GM21723 (cell line): ENCODE data around the gene ATP5PB.
A peak's percentile ranks its signal among the peaks of the same experiment; 100 is the strongest.

Source experiments
- ATAC-seq: cut with Tn5 transposase; IDR thresholded peaks from one replicate; pipeline ENCODE4 v1.9.1; 2021; ENCODE audit warnings: mild to moderate bottlenecking, moderate library complexity; ENCODE audit not compliant: unreplicated experiment

ATP5PB gene

GRCh38 chr1:111448918-111449702 is at the start of gene ATP5PB, which contains the start of gene WDR77:
ATP5PB (plus strand) TSS chr1:111449464; CDS start chr1:111449542, 78 bp downstream.
WDR77 (minus strand) TSS chr1:111449256; CDS start chr1:111449169, 87 bp downstream.
- peak; percentile 94 for ATAC-seq

- ATAC-seq, result no peak
Observed at GRCh38 chr1:111399792-111400610, 49.3 kb upstream of the ATP5PB start.

- no peak for ATAC-seq
Observed at GRCh38 chr1:111402083-111402482, 47.2 kb upstream of the ATP5PB start.

- ATAC-seq, result no peak
Observed at GRCh38 chr1:111404588-111404987, 44.7 kb upstream of the ATP5PB start.

- ATAC-seq, result peak; percentile 99
Observed at GRCh38 chr1:111406321-111406768, 42.9 kb upstream of the ATP5PB start.

- ATAC-seq, result no peak
Observed at GRCh38 chr1:111407301-111407700, 42.0 kb upstream of the ATP5PB start.

GRCh38 chr1:111412839-111413238 is 36.4 kb upstream of the ATP5PB start:
- no peak for ATAC-seq

GRCh38 chr1:111414756-111415155 is 34.5 kb upstream of the ATP5PB start:
- ATAC-seq, result no peak

GRCh38 chr1:111415461-111415860 is 33.8 kb upstream of the ATP5PB start:
- ATAC-seq, result no peak

GRCh38 chr1:111417755-111418154 is 31.5 kb upstream of the ATP5PB start:
- no peak for ATAC-seq

- ATAC-seq, result no peak
Observed at GRCh38 chr1:111419037-111419436, 30.2 kb upstream of the ATP5PB start.

- no peak for ATAC-seq
Observed at GRCh38 chr1:111420377-111420776, 28.9 kb upstream of the ATP5PB start.

- no peak for ATAC-seq
Observed at GRCh38 chr1:111422546-111423391, 26.5 kb upstream of the ATP5PB start.

GRCh38 chr1:111424281-111424680 is 25.0 kb upstream of the ATP5PB start:
- ATAC-seq, result no peak

- no peak for ATAC-seq
Observed at GRCh38 chr1:111436726-111437125, 12.5 kb upstream of the ATP5PB start.

- ATAC-seq, result no peak
Observed at GRCh38 chr1:111439461-111440351, 9.6 kb upstream of the ATP5PB start.

- ATAC-seq, result no peak
Observed at GRCh38 chr1:111441573-111442192, 7.6 kb upstream of the ATP5PB start.

- ATAC-seq, result no peak
Observed at GRCh38 chr1:111442457-111442856, 6.8 kb upstream of the ATP5PB start.

- ATAC-seq, result no peak
Observed at GRCh38 chr1:111444031-111444430, 5.2 kb upstream of the ATP5PB start.
